Chondrocyte (in vitro differentiated cells): ENCODE measurements around the gene RTN4RL2. TPM values are rescaled to one million over a fixed set of nuclear protein-coding genes. Genes with fewer than 3 reads are reported as not detected.

Experiments
- DNase-seq: peaks from one replicate; pipeline ENCODE4 v3.0.0; 2021; ENCODE audit warnings: mixed read lengths, low spot score
- H3K27ac Mint-ChIP-seq: one replicate; pipeline ENCODE4 v1.8.0; 2021; ENCODE audit warnings: mild to moderate bottlenecking, moderate library complexity, mixed read lengths; ENCODE audit not compliant: unreplicated experiment
- H3K27me3 Mint-ChIP-seq: 2 replicates; pipeline ENCODE4 v1.8.0; 2021; ENCODE audit warnings: low read depth, mixed read lengths
- H3K36me3 Mint-ChIP-seq: 2 replicates; pipeline ENCODE4 v1.8.0; 2021; ENCODE audit warnings: low read depth, mixed read lengths
- H3K4me1 Mint-ChIP-seq: 2 replicates; pipeline ENCODE4 v1.8.0; 2021; ENCODE audit warnings: low read depth, mild to moderate bottlenecking, mixed read lengths
- H3K4me3 Mint-ChIP-seq: one replicate; pipeline ENCODE4 v1.8.0; 2021; ENCODE audit warnings: mild to moderate bottlenecking, moderate library complexity, mixed read lengths; ENCODE audit not compliant: unreplicated experiment
- H3K9me3 Mint-ChIP-seq: 2 replicates; pipeline ENCODE4 v1.8.0; 2021; ENCODE audit warnings: low read depth, mixed read lengths
- CTCF ChIP-seq: fragments of 200-600 bp; sonication (generic); IDR thresholded peaks from 2 replicates; pipeline ENCODE4 v1.5.0; 2021; ENCODE audit warnings: antibody characterized with exemption, mild to moderate bottlenecking, moderate library complexity
- total RNA-seq: library from RNA; stranded (reverse); gene quantifications from 3 replicates; pipeline ENCODE4 v1.2.1, GENCODE V29; 2021

Gene RTN4RL2
- total RNA-seq, 1 donor from 2014 or later: 0.57 TPM

GRCh38 chr11:57426929-57427726 is 33.2 kb upstream of the RTN4RL2 start, which contains the start of gene SLC43A3:
Gene SLC43A3 (minus strand): TSS chr11:57427121. CDS start chr11:57426172, 949 bp downstream.
- H3K27ac Mint-ChIP-seq: peak within 1 kb of the TSS; percentile 97
- DNase-seq: no peak
- peak within 1 kb of the TSS; percentile 76 for H3K4me3 Mint-ChIP-seq

GRCh38 chr11:57427727-57428082 is 32.6 kb upstream of the RTN4RL2 start:
- Mint-ChIP-seq H3K27ac (peak overlapping the region; percentile 97), H3K27me3 (peaks cover 2% of the 10 kb centered on the region), H3K9me3 (no peaks in the 10 kb centered on the region), H3K36me3 (peaks cover 5% of the 10 kb centered on the region), H3K4me3 (peak overlapping the region; percentile 76), H3K4me1 (peaks cover 44% of the 10 kb centered on the region)
- TF ChIP-seq CTCF: no peak
- no peak for DNase-seq

More at GRCh38 chr11:57426929-57427726, 33.2 kb upstream of the RTN4RL2 start, which contains the start of gene SLC43A3:
- Mint-ChIP-seq H3K27me3 (peaks cover 2% of the 10 kb centered on the region), H3K4me1 (peaks cover 38% of the 10 kb centered on the region), H3K36me3 (peaks cover 5% of the 10 kb centered on the region), H3K9me3 (no peaks in the 10 kb centered on the region)
- TF ChIP-seq CTCF: no peak

GRCh38 chr11:57428643-57429042 is 31.7 kb upstream of the RTN4RL2 start:
- Mint-ChIP-seq H3K27me3 (peaks cover 2% of the 10 kb centered on the region), H3K36me3 (peaks cover 2% of the 10 kb centered on the region), H3K4me3 (no peak overlapping the region), H3K9me3 (no peaks in the 10 kb centered on the region), H3K27ac (no peak overlapping the region), H3K4me1 (peaks cover 46% of the 10 kb centered on the region)
- no peak for TF ChIP-seq CTCF
- no peak for DNase-seq

- Mint-ChIP-seq H3K27me3 (peaks cover 2% of the 10 kb centered on the region), H3K4me1 (peaks cover 45% of the 10 kb centered on the region), H3K27ac (no peak overlapping the region), H3K36me3 (no peaks in the 10 kb centered on the region), H3K4me3 (no peak overlapping the region), H3K9me3 (no peaks in the 10 kb centered on the region)
- DNase-seq: no peak
- TF ChIP-seq CTCF: no peak
Measured at GRCh38 chr11:57429946-57430345, 30.4 kb upstream of the RTN4RL2 start.

GRCh38 chr11:57430952-57431351 is 29.4 kb upstream of the RTN4RL2 start:
- DNase-seq: no peak
- peaks cover 2% of the 10 kb centered on the region for H3K27me3 Mint-ChIP-seq
- no peak overlapping the region for H3K4me3 Mint-ChIP-seq
- no peak overlapping the region for H3K27ac Mint-ChIP-seq
- H3K4me1 Mint-ChIP-seq: peaks cover 39% of the 10 kb centered on the region
- H3K9me3 Mint-ChIP-seq: no peaks in the 10 kb centered on the region
- H3K36me3 Mint-ChIP-seq: no peaks in the 10 kb centered on the region
- no peak for TF ChIP-seq CTCF
